GM12872 (cell line): ENCODE results near the gene PPP4R1.

Source experiments
- CTCF ChIP-seq: IDR thresholded peaks from 3 replicates; pipeline ENCODE4 v1.5.1; 2011; ENCODE audit warnings: low read depth, mild to moderate bottlenecking, low read length, moderate library complexity; ENCODE audit not compliant: insufficient read depth

PPP4R1 gene

GRCh38 chr18:9545029-9545428 is 69.3 kb downstream of the PPP4R1 start:
- no peak for TF ChIP-seq CTCF

- no peak for TF ChIP-seq CTCF
These were observed 71.4 kb downstream of the PPP4R1 start for GRCh38 chr18:9542924-9543323.

- TF ChIP-seq CTCF, result no peak
These were observed 74.4 kb downstream of the PPP4R1 start for GRCh38 chr18:9539938-9540337.

- no peak for TF ChIP-seq CTCF
These were observed 75.1 kb downstream of the PPP4R1 start for GRCh38 chr18:9539283-9539682.

GRCh38 chr18:9537677-9538076 is 76.7 kb downstream of the PPP4R1 start:
- no peak for TF ChIP-seq CTCF

- TF ChIP-seq CTCF, result no peak
These were observed 77.8 kb downstream of the PPP4R1 start for GRCh38 chr18:9536354-9537152.

- no peak for TF ChIP-seq CTCF
These were observed 78.8 kb downstream of the PPP4R1 start for GRCh38 chr18:9535430-9535991.
